Measurements from ENCODE around the gene NR1H3.

Gene NR1H3

DNA sequence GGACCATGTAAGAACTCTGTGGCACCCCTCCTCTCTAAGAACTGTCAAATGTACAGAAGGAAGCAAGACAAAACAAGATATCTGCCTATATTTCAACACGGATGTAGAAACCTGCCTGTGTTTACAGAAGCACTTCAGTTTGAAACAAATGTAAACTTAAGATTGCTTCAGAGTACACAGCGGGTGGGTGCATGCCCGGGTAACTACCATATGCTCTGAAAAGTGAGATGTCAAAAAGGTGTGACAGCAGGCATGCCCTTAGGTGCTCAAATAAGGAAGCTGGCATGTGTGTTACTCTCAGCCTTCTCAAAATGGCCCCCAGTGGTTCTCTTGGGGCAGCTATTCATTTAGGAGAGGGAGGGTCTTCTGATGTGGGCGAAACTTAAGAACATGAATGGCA, 14.3 kb upstream of the NR1H3 start:
- in situ Hi-C loops (cut with MboI; ENCODE audit: low sequenced_read_pairs): no loop called here

- in situ Hi-C loops (cut with MboI; ENCODE audit: low sequenced_read_pairs): no loop called here
Measured at GRCh38 chr11:47244448-47245350, 13.1 kb upstream of the NR1H3 start.

DNA sequence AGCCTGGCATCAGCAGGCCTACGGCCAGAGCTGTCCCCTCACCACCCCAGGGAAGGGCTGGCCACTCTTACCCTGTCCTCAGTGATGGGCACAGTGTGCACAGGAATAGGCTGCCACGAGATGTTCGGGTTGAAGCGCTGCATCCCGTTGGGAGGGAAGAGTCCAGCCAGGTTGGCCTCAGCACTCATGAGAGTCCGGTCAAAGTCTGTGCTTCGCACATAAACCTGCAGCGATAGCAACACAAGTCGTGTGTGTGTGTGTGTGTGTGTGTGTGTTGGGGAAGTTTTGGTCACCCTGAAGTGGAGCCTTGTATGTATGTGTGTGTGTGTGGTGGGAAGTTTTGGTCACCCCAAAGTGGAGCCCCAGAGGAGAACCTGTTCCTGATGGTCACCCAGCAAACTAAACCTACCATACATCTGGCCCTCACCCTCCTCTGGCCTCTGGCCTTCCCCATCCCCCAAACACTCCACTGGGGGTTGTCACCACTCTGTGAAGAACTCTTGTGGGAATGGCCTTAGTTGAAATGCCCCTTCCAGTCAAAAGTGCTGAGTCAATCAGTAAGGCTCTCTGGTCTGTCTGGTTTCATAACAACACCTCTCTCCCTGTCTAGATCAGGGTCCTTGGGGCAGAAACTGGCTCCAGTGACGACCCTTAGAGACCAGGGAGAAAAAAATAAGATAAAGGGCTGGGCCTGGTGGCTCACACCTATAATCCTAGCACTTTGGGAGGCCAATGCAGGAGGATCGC, 12.0 kb upstream of the NR1H3 start:
- in situ Hi-C loops (cut with MboI; ENCODE audit: low sequenced_read_pairs): no loop called here

DNA sequence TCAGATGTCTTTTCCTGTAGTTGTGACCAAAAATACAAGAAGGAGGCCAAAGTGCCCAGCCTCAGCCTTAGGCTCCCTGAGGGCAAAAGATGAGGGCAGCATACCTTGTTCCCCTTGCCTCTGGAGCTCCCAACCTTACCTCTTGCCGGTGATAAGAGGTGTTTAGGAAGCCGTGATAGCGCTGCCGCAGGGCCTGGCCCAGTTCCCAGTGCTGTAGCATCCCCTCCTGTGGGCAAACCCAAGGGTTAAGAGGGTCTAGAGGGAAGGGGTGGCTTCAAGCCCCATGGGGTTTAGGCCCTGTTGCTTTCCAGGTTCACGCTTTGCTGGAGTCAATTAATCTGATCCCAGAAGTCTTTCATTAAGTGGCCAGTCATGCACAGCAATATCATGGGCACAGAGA, 10.3 kb upstream of the NR1H3 start:
- in situ Hi-C loops (cut with MboI; ENCODE audit: low sequenced_read_pairs): no loop called here

- in situ Hi-C loops (cut with MboI; ENCODE audit: low sequenced_read_pairs): no loop called here
Measured at GRCh38 chr11:47248304-47248663, 9.5 kb upstream of the NR1H3 start.

DNA sequence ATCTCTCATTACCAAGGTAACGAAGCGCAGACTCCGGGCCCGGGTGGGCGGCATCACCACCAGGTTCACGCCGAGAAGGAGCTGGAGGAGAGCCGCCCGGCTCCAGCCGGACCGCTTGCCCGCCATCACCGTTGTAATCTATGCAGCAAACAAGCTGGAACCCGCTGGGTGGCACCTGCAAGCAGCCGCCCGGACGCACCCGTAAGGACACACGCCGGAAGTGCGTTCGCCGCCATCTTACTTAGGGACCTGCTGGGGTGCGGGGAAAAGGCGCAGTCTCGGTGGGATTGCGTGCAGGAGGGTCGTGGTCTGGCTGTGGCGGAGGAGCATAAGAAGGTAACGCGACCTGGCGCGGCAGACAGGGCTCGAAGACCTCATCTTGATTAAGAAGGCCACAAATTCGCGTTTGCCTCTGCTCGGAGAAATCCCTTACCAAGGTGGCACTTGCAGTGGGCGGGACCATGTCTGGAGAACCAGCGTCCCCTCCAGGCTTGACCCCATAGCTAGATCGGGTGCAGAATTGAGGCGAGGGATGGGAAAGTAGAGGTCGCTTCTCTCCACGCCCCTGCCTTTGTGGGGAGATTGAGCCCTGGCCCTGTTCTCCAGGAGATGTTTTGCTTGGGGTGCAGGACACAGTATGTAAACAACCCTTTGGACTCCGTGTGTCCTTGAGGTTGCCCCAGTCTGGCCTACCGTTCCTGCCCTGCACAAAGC, 9.0 kb upstream of the NR1H3 start, which contains the start of gene ACP2:
TSS of gene ACP2 (minus strand) at position 151 of the 714 bp plus-strand sequence. CDS start at position 126, 25 bp downstream.
- in situ Hi-C loops (cut with MboI; ENCODE audit: low sequenced_read_pairs): no loop called here

DNA sequence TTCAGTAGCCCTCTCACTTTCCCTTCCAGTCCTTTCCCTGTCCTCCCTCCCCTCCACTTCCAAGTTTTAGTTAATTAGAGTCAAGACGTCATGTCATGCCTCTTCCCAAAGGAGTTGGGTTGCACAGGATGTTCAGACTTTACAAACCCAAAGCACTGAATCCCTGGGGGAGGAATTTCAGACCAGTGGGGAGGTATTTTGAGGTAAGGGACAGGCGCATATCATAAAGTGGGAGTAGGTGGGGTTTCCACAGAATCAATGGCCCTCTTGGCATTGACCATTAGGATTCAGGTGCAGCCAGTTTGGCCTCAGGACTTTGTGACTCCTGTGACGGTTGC, 8.4 kb upstream of the NR1H3 start:
- in situ Hi-C loops (cut with MboI; ENCODE audit: low sequenced_read_pairs): no loop called here

- in situ Hi-C loops (cut with MboI; ENCODE audit: low sequenced_read_pairs): no loop called here
Measured at GRCh38 chr11:47251751-47252150, 6.0 kb upstream of the NR1H3 start.

DNA sequence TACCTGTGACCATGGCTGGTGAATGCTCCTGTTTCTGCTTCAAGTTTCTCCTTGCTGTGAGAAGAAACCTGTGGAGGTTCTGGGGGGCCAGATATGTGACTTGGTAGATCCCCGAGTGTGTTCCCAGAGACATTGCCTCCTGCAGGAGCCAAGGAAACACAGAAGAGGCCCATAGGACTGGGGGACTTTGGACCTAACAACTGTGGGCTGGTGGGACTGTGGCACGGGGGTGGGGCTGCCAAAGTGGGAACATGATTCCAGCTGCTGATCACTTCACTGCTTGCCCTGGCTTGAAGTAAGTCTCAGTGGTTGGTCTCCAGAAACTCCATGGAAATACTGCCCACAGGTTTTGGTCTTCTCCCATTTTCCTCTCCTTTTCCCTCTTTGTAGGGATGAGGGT, 4.1 kb upstream of the NR1H3 start:
- in situ Hi-C loops (cut with MboI; ENCODE audit: low sequenced_read_pairs): no loop called here

DNA sequence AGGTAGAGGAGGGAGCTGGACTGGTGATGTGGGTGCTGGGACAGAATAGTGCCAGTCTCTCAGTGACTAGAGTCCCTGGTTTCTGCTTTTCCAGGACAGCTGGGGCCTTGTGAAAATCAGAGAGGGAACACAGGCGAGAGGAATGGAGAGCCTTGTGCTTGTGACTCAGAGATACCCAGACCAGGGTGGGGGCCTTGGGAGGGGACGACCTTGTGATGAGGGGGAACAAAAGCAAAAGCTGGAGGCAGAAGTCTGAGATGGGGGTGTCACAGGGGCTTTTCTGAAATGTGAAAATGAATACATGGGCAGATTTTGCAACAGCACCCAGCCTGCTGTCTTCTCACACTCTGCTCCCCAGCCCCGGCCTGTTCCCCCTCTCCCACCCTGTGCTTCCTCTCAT, 3.4 kb upstream of the NR1H3 start:
- in situ Hi-C loops (cut with MboI; ENCODE audit: low sequenced_read_pairs): no loop called here

GRCh38 chr11:47256374-47256773, 1.4 kb upstream of the NR1H3 start:
- in situ Hi-C loops (cut with MboI; ENCODE audit: low sequenced_read_pairs): no loop called here

- in situ Hi-C loops (cut with MboI; ENCODE audit: low sequenced_read_pairs): no loop called here
Measured at GRCh38 chr11:47257177-47257516, 649 bp upstream of the NR1H3 start.

- in situ Hi-C loops (cut with MboI; ENCODE audit: low sequenced_read_pairs): no loop called here
Measured at GRCh38 chr11:47258317-47258902, 614 bp downstream of the NR1H3 start.

DNA sequence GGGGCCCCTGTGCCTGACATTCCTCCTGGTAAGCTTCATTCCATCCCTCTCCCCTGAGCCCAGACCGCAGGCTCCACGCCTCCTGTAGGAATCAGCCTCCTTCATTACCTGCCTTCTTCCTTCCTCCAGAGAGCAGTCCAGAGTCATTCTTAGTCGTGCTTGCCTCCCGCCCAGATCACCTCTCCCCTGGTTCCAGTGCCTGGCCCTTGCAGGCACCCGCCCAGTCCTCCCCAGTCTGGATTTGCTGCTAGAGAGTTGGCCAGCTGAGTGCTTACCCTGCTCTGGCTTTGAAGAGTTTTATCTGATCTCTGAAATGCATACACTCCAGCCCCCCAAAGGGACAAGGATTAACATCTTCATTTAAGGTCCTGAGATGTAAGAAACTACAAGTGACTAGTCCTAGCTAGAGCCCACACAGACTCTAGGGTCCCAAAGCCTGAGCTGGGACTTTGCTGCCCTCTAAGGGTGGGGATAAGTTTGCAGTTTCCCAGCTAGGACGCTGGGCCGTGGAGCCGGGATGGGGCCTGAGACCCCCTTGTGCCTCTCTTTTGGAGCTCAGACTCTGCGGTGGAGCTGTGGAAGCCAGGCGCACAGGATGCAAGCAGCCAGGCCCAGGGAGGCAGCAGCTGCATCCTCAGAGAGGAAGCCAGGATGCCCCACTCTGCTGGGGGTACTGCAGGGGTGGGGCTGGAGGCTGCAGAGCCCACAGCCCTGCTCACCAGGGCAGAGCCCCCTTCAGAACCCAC, 1.6 kb downstream of the NR1H3 start:
- in situ Hi-C loops (cut with MboI; ENCODE audit: low sequenced_read_pairs): no loop called here

DNA sequence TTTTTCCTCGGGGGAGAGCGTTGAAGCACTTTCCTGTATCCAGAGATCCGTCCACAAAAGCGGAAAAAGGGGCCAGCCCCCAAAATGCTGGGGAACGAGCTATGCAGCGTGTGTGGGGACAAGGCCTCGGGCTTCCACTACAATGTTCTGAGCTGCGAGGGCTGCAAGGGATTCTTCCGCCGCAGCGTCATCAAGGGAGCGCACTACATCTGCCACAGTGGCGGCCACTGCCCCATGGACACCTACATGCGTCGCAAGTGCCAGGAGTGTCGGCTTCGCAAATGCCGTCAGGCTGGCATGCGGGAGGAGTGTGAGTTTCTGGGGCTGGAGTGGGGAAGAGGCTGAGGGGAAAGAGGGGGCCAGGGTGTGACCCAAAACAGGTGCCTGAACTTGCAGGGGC, 2.6 kb downstream of the NR1H3 start:
- in situ Hi-C loops (cut with MboI; ENCODE audit: low sequenced_read_pairs): no loop called here

- in situ Hi-C loops (cut with MboI; ENCODE audit: low sequenced_read_pairs): no loop called here
Measured at GRCh38 chr11:47261291-47261800, 3.5 kb downstream of the NR1H3 start.

DNA sequence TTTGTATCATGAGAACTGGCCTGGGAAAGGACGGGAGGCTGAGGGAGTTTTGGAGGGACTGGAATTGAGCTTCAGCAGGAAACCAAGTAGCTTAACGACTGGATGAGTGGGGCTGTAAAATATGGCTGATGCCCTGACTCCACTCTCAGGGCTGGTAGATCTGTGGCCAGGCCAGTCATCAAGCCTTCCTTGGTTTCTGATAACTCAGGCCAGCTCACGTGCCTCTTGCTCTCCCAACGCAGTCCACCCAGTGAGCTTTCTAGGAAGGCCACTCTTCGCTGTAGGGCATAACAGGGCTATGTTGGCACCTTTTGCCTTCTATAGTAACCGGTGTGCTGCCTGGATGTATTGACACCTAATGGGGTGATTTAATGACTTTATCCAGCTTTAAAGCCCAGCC, 6.3 kb downstream of the NR1H3 start:
- in situ Hi-C loops (cut with MboI; ENCODE audit: low sequenced_read_pairs): no loop called here

- in situ Hi-C loops (cut with MboI; ENCODE audit: low sequenced_read_pairs): no loop called here
Measured at GRCh38 chr11:47264521-47264920, 6.7 kb downstream of the NR1H3 start.

- in situ Hi-C loops (cut with MboI; ENCODE audit: low sequenced_read_pairs): no loop called here
Measured at GRCh38 chr11:47267876-47268275, 10.1 kb downstream of the NR1H3 start.

DNA sequence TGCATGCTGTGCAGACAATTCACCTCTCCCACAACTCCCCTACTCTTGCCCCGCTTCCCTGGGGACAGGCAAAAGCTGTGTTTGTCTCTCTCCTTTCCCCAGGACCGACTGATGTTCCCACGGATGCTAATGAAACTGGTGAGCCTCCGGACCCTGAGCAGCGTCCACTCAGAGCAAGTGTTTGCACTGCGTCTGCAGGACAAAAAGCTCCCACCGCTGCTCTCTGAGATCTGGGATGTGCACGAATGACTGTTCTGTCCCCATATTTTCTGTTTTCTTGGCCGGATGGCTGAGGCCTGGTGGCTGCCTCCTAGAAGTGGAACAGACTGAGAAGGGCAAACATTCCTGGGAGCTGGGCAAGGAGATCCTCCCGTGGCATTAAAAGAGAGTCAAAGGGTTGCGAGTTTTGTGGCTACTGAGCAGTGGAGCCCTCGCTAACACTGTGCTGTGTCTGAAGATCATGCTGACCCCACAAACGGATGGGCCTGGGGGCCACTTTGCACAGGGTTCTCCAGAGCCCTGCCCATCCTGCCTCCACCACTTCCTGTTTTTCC, 10.7 kb downstream of the NR1H3 start:
- in situ Hi-C loops (cut with MboI; ENCODE audit: low sequenced_read_pairs): no loop called here

Data from HL-60/S4 (cell line).